Hematopoietic multipotent progenitor cell (in vitro differentiated cells): ENCODE results near the gene OR2L3. TPM values are rescaled to one million over a fixed set of nuclear protein-coding genes. Genes with fewer than 3 reads are reported as not detected.

Experiments
- small RNA-seq: library from RNA; depleted of rRNA; stranded (forward); fragments of <200 nt; gene quantifications from one replicate; pipeline ENCODE3, GENCODE V24; 2012
- total RNA-seq: library from RNA; depleted of rRNA; stranded (reverse); fragments of >200 nt; gene quantifications from one replicate; pipeline ENCODE4 v1.2.3, GENCODE V29; 2012

Gene OR2L3
- total RNA-seq, 1 donor, result 1.6 TPM

Small RNAs within 50 kb of the gene (small RNA-seq; reads per million reads assigned to genes)
- gene RF00019, result not detected

Other genes with a start within 250 kb of the OR2L3 start
- not detected for gene OR14A16, start 222.7 kb upstream of the OR2L3 start, total RNA-seq
- gene OR11L1, start 204.9 kb upstream of the OR2L3 start, total RNA-seq, result under 0.01 TPM
- 25.3 TPM for gene TRIM58, start 189.6 kb upstream of the OR2L3 start, total RNA-seq
- gene OR2W3, start 151.2 kb upstream of the OR2L3 start, total RNA-seq, result 45.8 TPM
- gene OR2T8, start 126.6 kb upstream of the OR2L3 start, total RNA-seq, result 1.6 TPM
- 0.27 TPM for gene OR2AJ1, start 121.9 kb upstream of the OR2L3 start, total RNA-seq
- gene OR2L8, start 98.0 kb upstream of the OR2L3 start, total RNA-seq, result 9.2 TPM
- gene OR2AK2, start 81.6 kb upstream of the OR2L3 start, total RNA-seq, result 3.2 TPM
- gene OR2L5, start 33.2 kb upstream of the OR2L3 start, total RNA-seq, result 1.3 TPM
- gene OR2L2, start 16.8 kb upstream of the OR2L3 start, total RNA-seq, result 3.0 TPM
- gene OR2L13, start 48.3 kb downstream of the OR2L3 start, total RNA-seq, result 3.8 TPM
- 0.54 TPM for gene OR2M5, start 98.3 kb downstream of the OR2L3 start, total RNA-seq
- gene OR2M2, start 128.0 kb downstream of the OR2L3 start, total RNA-seq, result 0.27 TPM
- gene OR2M3, start 150.4 kb downstream of the OR2L3 start, total RNA-seq, result 0.27 TPM
- gene OR2M4, start 184.6 kb downstream of the OR2L3 start, total RNA-seq, result under 0.01 TPM
- 7.0 TPM for gene OR2T33, start 231.1 kb downstream of the OR2L3 start, total RNA-seq